ENCODE measurements around the gene INPP5A. TPM values are rescaled to one million over a fixed set of nuclear protein-coding genes. Genes with fewer than 3 reads are reported as not detected.
"Not testable (repeated sequence)": the region's sequence is repeated elsewhere in the genome, so short reads cannot be mapped to it uniquely, and the experiment has no call there.

The INPP5A gene
- total RNA-seq, 1 experiment from 2014 or later, result 32.1 TPM

GRCh38 chr10:132810807-132811700 is 273.5 kb downstream of the INPP5A start:
- DNase-seq (ENCODE audit: low read depth), result no peak

- no peak for DNase-seq (ENCODE audit: low read depth)
Observed at GRCh38 chr10:132811891-132812481, 274.4 kb downstream of the INPP5A start.

DNA sequence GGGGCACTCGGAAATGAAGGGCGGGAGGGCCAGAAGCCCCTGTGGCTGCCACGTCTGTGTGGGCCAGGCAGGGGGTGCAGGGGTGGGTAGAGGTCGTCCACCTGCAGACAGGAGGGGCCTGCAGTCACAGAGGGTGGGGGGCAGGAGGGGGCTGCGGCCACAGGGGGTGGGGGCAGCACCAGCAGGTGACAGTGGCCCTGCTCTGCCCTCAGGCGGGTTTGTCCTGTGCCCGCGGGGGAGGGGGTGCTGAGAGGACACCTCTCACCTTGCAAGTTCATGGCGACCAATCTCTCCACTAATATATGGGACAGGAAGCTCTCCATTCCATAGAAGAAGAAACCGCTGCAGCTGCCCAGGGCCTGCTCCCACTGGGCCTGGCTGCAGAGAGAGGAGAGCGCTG is 274.9 kb downstream of the INPP5A start:
- no peak for DNase-seq (ENCODE audit: low read depth)

DNA sequence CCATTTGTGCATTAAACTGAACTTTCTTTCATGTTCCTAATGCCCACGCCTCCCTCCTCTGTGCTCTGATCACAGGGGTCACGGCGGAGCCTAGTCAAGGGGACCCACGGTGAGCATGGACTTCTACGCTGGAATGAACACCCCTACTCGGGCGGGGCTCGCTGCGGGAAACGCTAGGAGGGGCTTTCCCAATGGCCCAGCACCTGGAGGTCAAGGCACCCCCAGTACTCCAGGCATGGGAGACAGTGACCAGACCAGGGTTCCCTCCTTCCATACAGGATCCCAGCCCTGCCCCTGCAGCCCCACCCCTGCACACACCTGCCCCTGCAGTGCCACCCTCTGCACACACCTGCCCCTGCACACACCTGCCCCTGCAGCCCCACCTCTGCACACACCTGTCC is 275.4 kb downstream of the INPP5A start:
- DNase-seq (ENCODE audit: low read depth), result no peak

DNA sequence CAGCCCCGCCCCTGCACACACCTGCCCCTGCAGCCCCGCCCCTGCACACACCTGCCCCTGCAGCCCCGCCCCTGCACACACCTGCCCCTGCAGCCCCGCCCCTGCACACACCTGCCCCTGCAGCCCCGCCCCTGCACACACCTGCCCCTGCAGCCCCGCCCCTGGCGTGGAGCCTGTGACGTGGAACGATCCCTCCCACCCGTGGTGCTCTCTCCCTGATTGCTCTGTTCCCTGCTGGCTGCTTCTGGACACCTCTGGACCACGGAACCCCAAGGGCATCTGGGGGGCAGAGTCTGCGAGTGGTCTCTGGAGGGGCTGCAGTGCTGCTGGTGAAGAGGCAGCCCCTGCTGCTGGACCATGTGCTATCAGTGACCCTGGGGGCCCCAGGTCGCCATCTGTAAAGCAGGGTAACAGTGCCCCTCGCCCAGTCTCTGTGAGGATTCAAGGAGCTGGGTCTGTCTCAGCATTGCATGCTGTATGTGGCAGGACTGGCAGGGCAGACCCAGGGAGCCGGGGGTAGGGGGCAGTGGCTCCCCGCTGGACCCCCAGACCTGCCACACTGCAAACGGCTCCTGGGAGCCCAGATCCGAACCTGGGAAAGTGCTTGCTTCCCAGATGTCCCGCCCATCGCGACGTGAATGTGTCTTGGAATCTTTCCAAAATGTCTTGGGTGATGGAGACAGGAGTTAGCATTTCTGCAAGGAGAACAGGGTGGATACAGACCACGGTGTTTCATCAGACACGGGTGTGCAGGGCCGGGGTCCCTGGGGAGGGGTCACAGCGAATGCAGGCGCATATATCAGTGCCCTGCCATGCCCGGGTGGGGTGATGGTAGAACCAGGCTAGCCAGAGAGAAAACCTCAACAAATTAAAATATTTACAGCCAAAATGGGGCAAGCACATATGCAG is 276.2 kb downstream of the INPP5A start:
- no peak for DNase-seq (ENCODE audit: low read depth)

DNA sequence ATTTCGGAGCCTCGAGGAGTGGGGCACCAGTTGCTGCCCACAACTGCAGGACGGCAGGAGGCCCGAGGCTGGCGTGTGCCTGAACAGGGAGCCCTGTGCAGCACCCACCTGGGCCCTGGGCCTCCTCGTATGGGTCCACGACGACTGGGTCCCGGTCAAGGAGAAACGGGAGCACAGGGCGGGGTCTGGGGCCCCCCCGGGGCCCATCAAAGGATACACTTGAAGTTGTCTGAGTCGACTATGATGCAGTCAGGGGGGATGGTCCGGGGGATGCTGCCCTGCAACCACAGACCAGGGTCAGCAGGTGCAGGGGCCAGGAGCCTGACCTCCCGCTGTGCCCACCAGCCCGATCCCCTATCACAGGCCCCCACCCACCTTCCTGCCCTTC is 276.9 kb downstream of the INPP5A start:
- DNase-seq (ENCODE audit: low read depth), result no peak

DNA sequence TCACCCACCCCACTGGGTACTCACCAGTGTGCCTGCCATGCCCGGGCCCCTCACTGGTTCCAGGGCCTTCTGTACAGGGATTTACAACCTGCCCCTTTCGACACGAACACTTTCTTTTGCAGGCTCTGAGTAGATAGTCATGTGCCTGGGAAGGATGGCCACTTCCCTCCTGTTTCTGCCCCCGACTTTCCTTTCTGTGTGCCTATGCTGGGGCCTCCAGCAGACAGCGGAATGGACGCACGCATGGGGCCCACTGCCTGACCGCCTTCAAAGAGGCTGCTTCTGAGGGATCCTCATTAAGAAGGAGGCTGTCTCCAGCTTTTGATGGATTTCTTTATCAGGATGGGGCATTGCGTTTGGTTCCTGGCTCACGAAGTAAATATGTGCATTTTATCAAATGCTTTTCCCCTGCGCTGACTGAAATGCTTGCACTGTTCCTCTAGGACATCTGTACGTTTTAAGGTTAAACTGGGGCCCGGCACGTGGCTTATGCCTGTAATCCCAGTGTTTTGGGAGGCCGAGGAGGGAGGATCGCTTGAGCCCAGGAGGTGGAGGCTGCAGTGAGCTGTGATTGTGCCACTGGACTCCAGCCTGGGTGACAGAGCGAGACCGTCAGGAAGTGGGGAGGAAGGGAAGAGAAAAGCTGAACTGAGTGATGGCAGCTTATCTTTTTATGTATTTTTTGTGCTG is 277.7 kb downstream of the INPP5A start:
- DNase-seq (ENCODE audit: low read depth), result no peak

- DNase-seq (ENCODE audit: low read depth), result no peak
Observed at GRCh38 chr10:132816718-132817117, 279.1 kb downstream of the INPP5A start.

- no peak for DNase-seq (ENCODE audit: low read depth)
Observed at GRCh38 chr10:132817701-132818211, 280.2 kb downstream of the INPP5A start.

GRCh38 chr10:132820056-132820455 is 282.5 kb downstream of the INPP5A start:
- DNase-seq (ENCODE audit: low read depth), result no peak

GRCh38 chr10:132825783-132826523 is 288.4 kb downstream of the INPP5A start:
- DNase-seq (ENCODE audit: low read depth), result not testable (repeated sequence)

DNA sequence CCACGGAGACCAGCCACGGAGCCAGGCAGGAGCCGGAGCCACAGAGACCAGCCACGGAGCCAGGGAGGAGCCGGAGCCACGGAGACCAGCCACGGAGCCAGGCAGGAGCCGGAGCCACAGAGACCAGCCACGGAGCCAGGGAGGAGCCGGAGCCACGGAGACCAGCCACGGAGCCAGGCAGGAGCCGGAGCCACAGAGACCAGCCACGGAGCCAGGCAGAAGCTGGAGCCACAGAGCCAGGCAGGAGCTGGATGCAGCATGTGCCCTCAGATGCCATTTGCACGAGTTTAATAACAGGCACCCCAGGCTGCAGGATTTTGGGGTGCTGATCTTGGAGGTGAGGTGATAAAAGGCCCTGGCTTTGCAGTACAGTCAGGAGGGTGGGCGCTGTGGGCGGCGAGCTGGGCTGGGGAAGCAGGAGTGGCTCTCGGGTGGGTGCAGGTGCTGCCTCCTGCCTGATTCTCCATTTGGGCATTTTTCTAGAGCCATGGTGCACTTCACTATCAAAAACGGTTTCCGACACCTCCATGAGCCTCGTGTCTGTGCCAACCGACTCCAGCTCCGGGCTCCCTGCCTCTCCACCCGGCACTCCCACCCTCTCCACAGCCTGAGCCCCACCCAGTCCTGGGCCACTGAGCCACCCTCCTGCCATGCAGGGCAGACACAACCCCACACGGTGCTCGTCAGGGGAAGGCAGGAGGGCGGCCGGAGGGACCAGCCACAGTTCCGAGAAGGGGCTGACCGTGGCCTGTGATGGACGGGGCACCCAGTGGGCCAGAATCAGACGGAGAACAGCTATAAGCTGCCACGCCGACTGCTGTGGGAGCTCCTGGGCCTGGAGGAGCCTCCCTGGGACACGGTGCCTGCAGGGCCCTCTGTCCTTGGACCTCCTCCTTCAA is 289.2 kb downstream of the INPP5A start:
- no peak for DNase-seq (ENCODE audit: low read depth)

- DNase-seq (ENCODE audit: low read depth), result no peak
Observed at GRCh38 chr10:132827423-132827789, 289.8 kb downstream of the INPP5A start.

- DNase-seq (ENCODE audit: low read depth), result no peak
Observed at GRCh38 chr10:132827861-132828539, 290.4 kb downstream of the INPP5A start.

DNA sequence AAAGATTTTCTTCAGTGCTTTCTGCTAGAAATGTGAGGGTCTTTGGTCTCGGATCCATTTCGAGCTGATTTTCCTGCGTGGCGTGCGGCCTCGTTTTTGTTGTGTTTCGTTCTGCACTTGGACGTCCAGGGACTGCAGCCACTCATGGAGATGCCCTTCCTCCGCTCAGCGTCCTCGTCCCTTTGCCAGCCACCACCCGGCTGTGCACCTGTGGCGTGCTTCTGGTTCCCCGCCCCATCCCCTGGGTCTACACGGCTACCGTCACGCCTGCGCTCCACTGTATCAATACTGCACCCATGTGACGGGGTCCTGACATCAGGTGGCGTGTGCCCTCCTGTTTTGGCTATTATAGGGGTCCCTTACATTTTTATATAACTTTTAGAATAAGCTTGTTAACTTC is 291.1 kb downstream of the INPP5A start:
- no peak for DNase-seq (ENCODE audit: low read depth)

GRCh38 chr10:132829403-132829802 is 291.8 kb downstream of the INPP5A start:
- DNase-seq (ENCODE audit: low read depth), result no peak

DNA sequence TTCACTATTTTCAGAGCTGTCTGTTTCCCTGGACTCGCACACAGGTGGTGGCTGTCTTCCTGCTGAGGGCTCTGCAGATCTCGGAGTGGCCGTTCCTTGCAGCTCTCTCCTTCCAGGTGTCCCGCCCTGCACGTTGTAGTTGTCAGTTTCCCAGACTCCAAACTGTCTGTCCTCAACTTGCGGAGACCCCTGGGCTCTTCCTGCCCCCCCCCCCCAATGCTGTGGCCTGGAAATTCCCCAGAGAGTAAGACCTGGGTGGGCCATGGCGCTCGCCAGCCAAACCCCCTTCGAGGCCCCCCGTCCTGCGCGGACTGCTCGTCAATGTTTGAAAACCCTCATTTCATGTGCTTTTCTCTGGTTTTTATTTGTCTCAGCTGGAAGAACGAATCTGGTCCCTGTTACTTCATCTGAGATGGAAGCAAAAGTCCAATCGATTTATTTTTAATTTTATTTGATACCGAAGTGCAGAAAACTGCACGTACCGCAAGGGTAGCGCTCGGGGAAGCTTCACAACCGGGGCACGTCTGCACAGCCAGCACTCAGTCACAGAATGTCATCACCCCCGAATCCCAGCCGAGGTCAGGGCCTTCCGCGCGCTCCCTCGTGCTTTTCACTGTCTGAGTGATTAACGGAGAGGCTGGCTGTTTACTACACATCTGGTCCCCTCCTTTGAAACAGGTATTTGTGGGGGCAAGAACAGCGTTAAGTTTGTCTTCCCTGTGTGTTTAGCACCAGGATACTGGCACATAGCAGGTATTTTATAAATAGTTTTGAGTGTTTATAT is 294.8 kb downstream of the INPP5A start:
- DNase-seq (ENCODE audit: low read depth), result no peak

Data from Daoy (cell line).